HG02973 (cell line): ENCODE measurements around the gene PRR22.

Experiments used
- ATAC-seq: cut with Tn5 transposase; IDR thresholded peaks from one replicate; pipeline ENCODE4 v1.9.1; 2021; ENCODE audit warnings: moderate library complexity; ENCODE audit not compliant: unreplicated experiment

The PRR22 gene

GRCh38 chr19:5814123-5814851 is 29.7 kb upstream of the PRR22 start:
- ATAC-seq: no peak

GRCh38 chr19:5811117-5811516 is 26.6 kb upstream of the PRR22 start:
- no peak for ATAC-seq

- no peak for ATAC-seq
Measured at GRCh38 chr19:5809469-5809868, 24.9 kb upstream of the PRR22 start.

GRCh38 chr19:5809053-5809452 is 24.5 kb upstream of the PRR22 start:
- ATAC-seq: no peak

GRCh38 chr19:5808120-5808816 is 23.7 kb upstream of the PRR22 start:
- ATAC-seq: no peak

GRCh38 chr19:5806905-5807304 is 22.4 kb upstream of the PRR22 start:
- no peak for ATAC-seq

GRCh38 chr19:5806133-5806489 is 21.6 kb upstream of the PRR22 start:
- no peak for ATAC-seq

- ATAC-seq: no peak
Measured at GRCh38 chr19:5805462-5806132, 21.1 kb upstream of the PRR22 start.

- ATAC-seq: no peak
Measured at GRCh38 chr19:5804516-5805461, 20.2 kb upstream of the PRR22 start, which contains the start of gene NRTN. Gene NRTN (plus strand): TSS chr19:5805067. CDS start chr19:5824166, 19,099 bp downstream.

GRCh38 chr19:5803752-5804515 is 19.4 kb upstream of the PRR22 start:
- peak; percentile 68 for ATAC-seq

- ATAC-seq: no peak
Measured at GRCh38 chr19:5803441-5803751, 18.9 kb upstream of the PRR22 start.

GRCh38 chr19:5801796-5802619 is 17.5 kb upstream of the PRR22 start:
- ATAC-seq: no peak

GRCh38 chr19:5800361-5801270 is 16.1 kb upstream of the PRR22 start:
- ATAC-seq: no peak

GRCh38 chr19:5799247-5800241 is 15.0 kb upstream of the PRR22 start:
- no peak for ATAC-seq

- ATAC-seq: no peak
Measured at GRCh38 chr19:5798244-5798643, 13.7 kb upstream of the PRR22 start.

- no peak for ATAC-seq
Measured at GRCh38 chr19:5795382-5795919, 10.9 kb upstream of the PRR22 start.

GRCh38 chr19:5793188-5793587 is 8.6 kb upstream of the PRR22 start:
- no peak for ATAC-seq
